Heart left ventricle (tissue), 13 donors: ENCODE data around the gene PGM2.

Source experiments
- CTCF ChIP-seq, 12 donors: fragments of 200-600 bp; sonication (generic) in 4 of 12; IDR thresholded peaks; one replicate each; pipeline versions ENCODE4 v1.5.0 to v1.8.0; 2018 to 2022; ENCODE audit warnings: antibody characterized with exemption in 12 of 12, mild to moderate bottlenecking in 5 of 12
- POLR2A ChIP-seq, 2 donors: fragments of 450-650 bp; IDR thresholded peaks; one replicate each; pipeline ENCODE4 v1.6.1; 2017; ENCODE audit warnings: antibody characterized with exemption in 2 of 2, mild to moderate bottlenecking in 2 of 2, moderate library complexity in 2 of 2
- donor health status: ischemic (EF 13 %, LVEDD 7.1; RV severe dilation, severe dysfunction).
- donor health status: DM: no; HTN: yes; CAD: no.
- donor health status: DM: no; HTN: no; CAD: no.
- donor health status: ischemic (EF 25% LVEDD 6.9; RV normal size, moderate dysfunction).
- donor health status: ischemic (EF 25% LVEDD 5.7; RV mildly dilated, moderate dysfunction).
- donor health status: ischemic (EF 35%, LVEDD 5.7; RV mildly dilated, moderate dysfunction).
- donor health status: nonischemic (EF 11% LVEDD 7.7; RV severe dilation, severe dysfunction).
- donor health status: DM: yes; HTN: yes; CAD: no.
- donor health status: PGD.
- donor health status: ischemic (EF 29% LVEDD 5.4; RV normal size, mild dysfunction).
- donor health status: nonischemic (EF 23%, LVEDD 6.1; RV moderate dilation, normal function).

- TF ChIP-seq CTCF (IDR thresholded peaks at IDR 0.05) (no peak), POLR2A (IDR thresholded peaks at IDR 0.05) (no peak)
Observed at GRCh38 chr4:37836274-37836673, 9.8 kb downstream of the PGM2 start.
